ENCODE measurements around the gene COG2. TPM values are rescaled to one million over a fixed set of nuclear protein-coding genes. Genes with fewer than 3 reads are reported as not detected.
"Not testable (repeated sequence)": the region's sequence is repeated elsewhere in the genome, so short reads cannot be mapped to it uniquely, and the experiment has no call there.

The COG2 gene
- total RNA-seq, 1 experiment from 2014 or later, result 46.9 TPM

GRCh38 chr1:230696722-230697437, 54.6 kb downstream of the COG2 start:
- ChIA-PET CTCF (no interaction called here), POLR2A (no interaction called here)
- no peaks in the 10 kb centered on the region for H3K9me3 Mint-ChIP-seq (ENCODE audit: unreplicated experiment)
- no peaks in the 10 kb centered on the region for H3K27me3 Mint-ChIP-seq (ENCODE audit: insufficient read depth, unreplicated experiment)
- peaks cover 22% of the 10 kb centered on the region for H3K36me3 Mint-ChIP-seq (ENCODE audit: insufficient read depth, unreplicated experiment)
- BruUV-seq (replicated peaks), result no TSS peak
- no peak overlapping the region for H3K27ac Mint-ChIP-seq (ENCODE audit: unreplicated experiment)
- DNase-seq, result no peak
- Histone ChIP-seq H3K27me3 (replicated peaks; ENCODE audit: control insufficient read depth, insufficient read depth, low read length) (no peaks in the 10 kb centered on the region), H3K9me3 (no peaks in the 10 kb centered on the region), H3K4me3 (ENCODE audit: low read depth, low read length) (no peak overlapping the region), H3K4me1 (peaks cover 10% of the 10 kb centered on the region), H3K36me3 (ENCODE audit: control insufficient read depth, insufficient read depth, low read length) (no peaks in the 10 kb centered on the region; the same call in 1 of the 2 replicates)
- H3K4me1 Mint-ChIP-seq (ENCODE audit: low read depth, unreplicated experiment), result peaks cover 21% of the 10 kb centered on the region
- H3K4me3 Mint-ChIP-seq (ENCODE audit: unreplicated experiment), result no peak overlapping the region
- TF ChIP-seq CTCF (IDR thresholded peaks at IDR 0.05; ENCODE audit: insufficient read depth in 1 of 2, low read depth in 1 of 2, low read length in 1 of 2, severe bottlenecking in 1 of 2, unreplicated experiment in 1 of 2), result no peak
- intact Hi-C loops (cut with micrococcal nuclease; ENCODE audit: unreplicated experiment), result no loop called here

- Mint-ChIP-seq H3K4me1 (ENCODE audit: low read depth, unreplicated experiment) (peaks cover 33% of the 10 kb centered on the region), H3K27me3 (ENCODE audit: insufficient read depth, unreplicated experiment) (no peaks in the 10 kb centered on the region), H3K36me3 (ENCODE audit: insufficient read depth, unreplicated experiment) (peaks cover 23% of the 10 kb centered on the region), H3K4me3 (ENCODE audit: unreplicated experiment) (no peak overlapping the region), H3K27ac (ENCODE audit: unreplicated experiment) (peak overlapping the region; percentile 48), H3K9me3 (ENCODE audit: unreplicated experiment) (no peaks in the 10 kb centered on the region)
- Histone ChIP-seq H3K36me3 (ENCODE audit: control insufficient read depth, insufficient read depth, low read length) (no peaks in the 10 kb centered on the region; the same call in 1 of the 2 replicates), H3K27me3 (replicated peaks; ENCODE audit: control insufficient read depth, insufficient read depth, low read length) (no peaks in the 10 kb centered on the region), H3K9me3 (no peaks in the 10 kb centered on the region), H3K4me3 (ENCODE audit: low read depth, low read length) (no peak overlapping the region), H3K4me1 (peaks cover 23% of the 10 kb centered on the region)
- BruUV-seq (replicated peaks), result no TSS peak
- intact Hi-C loops (cut with micrococcal nuclease; ENCODE audit: unreplicated experiment), result no loop called here
- POLR2A ChIA-PET, result no interaction called here
- CTCF ChIA-PET, result interaction anchor here (0.6 kb wide), 1 partner anchor 56 kb away, joined by 3 read pairs; no protein-coding TSS in a partner anchor
- TF ChIP-seq CTCF (IDR thresholded peaks at IDR 0.05; ENCODE audit: insufficient read depth in 1 of 2, low read depth in 1 of 2, low read length in 1 of 2, severe bottlenecking in 1 of 2, unreplicated experiment in 1 of 2), result no peak
- no peak for DNase-seq
Measured at GRCh38 chr1:230698130-230698529, 55.8 kb downstream of the COG2 start.

- H3K27me3 Mint-ChIP-seq (ENCODE audit: insufficient read depth, unreplicated experiment); H3K9me3 Mint-ChIP-seq (ENCODE audit: unreplicated experiment); POLR2A ChIA-PET; H3K9me3 ChIP-seq; BruUV-seq (replicated peaks); H3K27ac Mint-ChIP-seq (ENCODE audit: unreplicated experiment); H3K27me3 ChIP-seq (replicated peaks; ENCODE audit: control insufficient read depth, insufficient read depth, low read length); intact Hi-C loops (cut with micrococcal nuclease; ENCODE audit: unreplicated experiment); H3K4me3 Mint-ChIP-seq (ENCODE audit: unreplicated experiment); H3K36me3 ChIP-seq (ENCODE audit: control insufficient read depth, insufficient read depth, low read length); H3K4me3 ChIP-seq (ENCODE audit: low read depth, low read length); DNase-seq: not testable (repeated sequence)
- peaks cover 23% of the 10 kb centered on the region for H3K36me3 Mint-ChIP-seq (ENCODE audit: insufficient read depth, unreplicated experiment)
- peaks cover 41% of the 10 kb centered on the region for H3K4me1 Mint-ChIP-seq (ENCODE audit: low read depth, unreplicated experiment)
- CTCF ChIA-PET, result interaction anchor here (0.6 kb wide), 1 partner anchor 57 kb away, joined by 3 read pairs; no protein-coding TSS in a partner anchor
- peaks cover 31% of the 10 kb centered on the region for H3K4me1 ChIP-seq
Measured at GRCh38 chr1:230698964-230699363, 56.7 kb downstream of the COG2 start.

Data from Caco-2 (cell line).